HG03196 (cell line): ENCODE data around the gene ATP1A1.

ENCODE experiments used
- ATAC-seq: cut with Tn5 transposase; IDR thresholded peaks from one replicate; pipeline ENCODE4 v1.9.1; 2021; ENCODE audit not compliant: unreplicated experiment

The ATP1A1 gene

GRCh38 chr1:116389013-116389412 lies 16.0 kb downstream of the ATP1A1 start:
- no peak for ATAC-seq

GRCh38 chr1:116389686-116390085 lies 16.6 kb downstream of the ATP1A1 start:
- ATAC-seq, result no peak

GRCh38 chr1:116390195-116390594 lies 17.2 kb downstream of the ATP1A1 start:
- no peak for ATAC-seq

- ATAC-seq, result no peak
Observed at GRCh38 chr1:116391185-116391584, 18.1 kb downstream of the ATP1A1 start.

GRCh38 chr1:116392717-116393404 lies 19.8 kb downstream of the ATP1A1 start:
- ATAC-seq, result no peak

GRCh38 chr1:116393792-116394191 lies 20.7 kb downstream of the ATP1A1 start:
- no peak for ATAC-seq

GRCh38 chr1:116394270-116394669 lies 21.2 kb downstream of the ATP1A1 start:
- ATAC-seq, result no peak

- no peak for ATAC-seq
Observed at GRCh38 chr1:116396769-116397168, 23.7 kb downstream of the ATP1A1 start.

GRCh38 chr1:116397728-116398127 lies 24.7 kb downstream of the ATP1A1 start:
- ATAC-seq, result no peak

- ATAC-seq, result no peak
Observed at GRCh38 chr1:116400780-116401179, 27.7 kb downstream of the ATP1A1 start.

GRCh38 chr1:116401646-116402176 lies 28.7 kb downstream of the ATP1A1 start:
- no peak for ATAC-seq

GRCh38 chr1:116402333-116402732 lies 29.3 kb downstream of the ATP1A1 start:
- ATAC-seq, result no peak

GRCh38 chr1:116403496-116404136 lies 30.6 kb downstream of the ATP1A1 start:
- no peak for ATAC-seq

GRCh38 chr1:116404699-116405098 lies 31.7 kb downstream of the ATP1A1 start:
- no peak for ATAC-seq

GRCh38 chr1:116405241-116406135 lies 32.4 kb downstream of the ATP1A1 start:
- ATAC-seq, result no peak

GRCh38 chr1:116407033-116407432 lies 34.0 kb downstream of the ATP1A1 start:
- no peak for ATAC-seq

- ATAC-seq, result no peak
Observed at GRCh38 chr1:116408193-116408592, 35.1 kb downstream of the ATP1A1 start.

- no peak for ATAC-seq
Observed at GRCh38 chr1:116408803-116409720, 36.0 kb downstream of the ATP1A1 start.

- ATAC-seq, result no peak
Observed at GRCh38 chr1:116409751-116410191, 36.7 kb downstream of the ATP1A1 start.

GRCh38 chr1:116411784-116412479 lies 38.9 kb downstream of the ATP1A1 start:
- ATAC-seq, result no peak
